ENCODE measurements around the gene FAM53B.

Gene FAM53B

GRCh38 chr10:124665091-124665490 lies 79.1 kb downstream of the FAM53B start:
- Histone ChIP-seq H3K36me3 (replicated peaks in 1 of 2; ENCODE audit: control insufficient read depth in 2 of 2, insufficient read depth in 2 of 2, low read length in 2 of 2) (peaks cover 13 to 63% of the 10 kb centered on the region in 2 donors), H2AK5ac (ENCODE audit: low read depth, low read length) (no peak overlapping the region), H3K18ac (ENCODE audit: low read length) (no peak overlapping the region), H3K79me1 (ENCODE audit: low read depth, low read length) (peaks cover 18% of the 10 kb centered on the region), H2AFZ (ENCODE audit: low read length) (no peak overlapping the region), H4K8ac (ENCODE audit: low read depth, low read length) (no peak overlapping the region), H3K27me3 (ENCODE audit: control insufficient read depth in 3 of 3, insufficient read depth in 3 of 3, low read depth in 1 of 3, low read length in 3 of 3) (no peaks in the 10 kb centered on the region), H2BK12ac (ENCODE audit: low read length) (no peak overlapping the region), H3K4me3 (ENCODE audit: low read length in 2 of 2) (no peak overlapping the region), H2BK5ac (ENCODE audit: low read length) (no peak overlapping the region), H3K9me3 (replicated peaks in 1 of 2; ENCODE audit: control insufficient read depth in 2 of 2, insufficient read depth in 1 of 2, low read depth in 1 of 2, low read length in 2 of 2) (no peaks in the 10 kb centered on the region), H2BK15ac (ENCODE audit: low read length) (no peak overlapping the region), H3K4me1 (ENCODE audit: control insufficient read depth in 2 of 2, insufficient read depth in 1 of 2, low read depth in 1 of 2, low read length in 2 of 2) (peaks cover 0 to 9% of the 10 kb centered on the region in 2 donors), H3K23ac (ENCODE audit: low read depth, low read length, poor library complexity) (no peak overlapping the region), H3K4me2 (ENCODE audit: insufficient read depth, low read length, poor library complexity, severe bottlenecking) (no peak overlapping the region), H2BK120ac (ENCODE audit: low read depth, low read length) (no peak overlapping the region), H3K4ac (ENCODE audit: low read length) (no peak overlapping the region), H4K91ac (ENCODE audit: low read depth, low read length, poor library complexity) (no peak overlapping the region), H3K14ac (ENCODE audit: low read length) (no peak overlapping the region), H3K27ac (replicated peaks; ENCODE audit: low read length) (no peak overlapping the region), H3K9ac (ENCODE audit: low read depth, low read length, poor library complexity) (no peak overlapping the region)
- DNase-seq (ENCODE audit: low spot score): no peak
- no CpG with 5 or more reads among the region's 2 CpGs for WGBS, 2 donors (ENCODE audit: extremely low coverage in 2 of 2, insufficient read length in 2 of 2, insufficient replicate concordance in 1 of 2)

GRCh38 chr10:124663766-124664360 lies 80.3 kb downstream of the FAM53B start:
- Histone ChIP-seq H2AFZ (ENCODE audit: low read length) (no peak overlapping the region), H3K4me2 (ENCODE audit: insufficient read depth, low read length, poor library complexity, severe bottlenecking) (no peak overlapping the region), H2BK12ac (ENCODE audit: low read length) (no peak overlapping the region), H3K9me3 (replicated peaks in 1 of 2; ENCODE audit: control insufficient read depth in 2 of 2, insufficient read depth in 1 of 2, low read depth in 1 of 2, low read length in 2 of 2) (no peaks in the 10 kb centered on the region), H3K79me1 (ENCODE audit: low read depth, low read length) (peaks cover 11% of the 10 kb centered on the region), H3K18ac (ENCODE audit: low read length) (peak overlapping the region; percentile 46), H3K14ac (ENCODE audit: low read length) (no peak overlapping the region), H3K4me3 (ENCODE audit: low read length in 2 of 2) (no peak overlapping the region), H4K91ac (ENCODE audit: low read depth, low read length, poor library complexity) (no peak overlapping the region), H2BK120ac (ENCODE audit: low read depth, low read length) (no peak overlapping the region), H2AK5ac (ENCODE audit: low read depth, low read length) (no peak overlapping the region), H4K8ac (ENCODE audit: low read depth, low read length) (no peak overlapping the region), H3K27ac (replicated peaks; ENCODE audit: low read length) (no peak overlapping the region), H2BK5ac (ENCODE audit: low read length) (no peak overlapping the region), H3K27me3 (ENCODE audit: control insufficient read depth in 3 of 3, insufficient read depth in 3 of 3, low read depth in 1 of 3, low read length in 3 of 3) (no peaks in the 10 kb centered on the region), H3K4ac (ENCODE audit: low read length) (no peak overlapping the region), H3K9ac (ENCODE audit: low read depth, low read length, poor library complexity) (no peak overlapping the region), H2BK15ac (ENCODE audit: low read length) (no peak overlapping the region), H3K36me3 (replicated peaks in 1 of 2; ENCODE audit: control insufficient read depth in 2 of 2, insufficient read depth in 2 of 2, low read length in 2 of 2) (peaks cover 13 to 56% of the 10 kb centered on the region in 2 donors), H3K23ac (ENCODE audit: low read depth, low read length, poor library complexity) (peak overlapping the region; percentile 23), H3K4me1 (ENCODE audit: control insufficient read depth in 2 of 2, insufficient read depth in 1 of 2, low read depth in 1 of 2, low read length in 2 of 2) (peaks cover 0 to 9% of the 10 kb centered on the region in 2 donors)
- DNase-seq (ENCODE audit: low spot score): no peak
- WGBS, 2 donors (ENCODE audit: extremely low coverage in 2 of 2, insufficient read length in 2 of 2, insufficient replicate concordance in 1 of 2): no CpG with 5 or more reads among the region's 11 CpGs

GRCh38 chr10:124663228-124663627 lies 81.0 kb downstream of the FAM53B start:
- Histone ChIP-seq H3K18ac (ENCODE audit: low read length) (no peak overlapping the region), H3K14ac (ENCODE audit: low read length) (no peak overlapping the region), H4K91ac (ENCODE audit: low read depth, low read length, poor library complexity) (no peak overlapping the region), H3K36me3 (replicated peaks in 1 of 2; ENCODE audit: control insufficient read depth in 2 of 2, insufficient read depth in 2 of 2, low read length in 2 of 2) (peaks cover 11 to 56% of the 10 kb centered on the region in 2 donors), H3K23ac (ENCODE audit: low read depth, low read length, poor library complexity) (no peak overlapping the region), H3K27ac (replicated peaks; ENCODE audit: low read length) (no peak overlapping the region), H2BK12ac (ENCODE audit: low read length) (no peak overlapping the region), H2AK5ac (ENCODE audit: low read depth, low read length) (no peak overlapping the region), H3K79me1 (ENCODE audit: low read depth, low read length) (peaks cover 11% of the 10 kb centered on the region), H3K9ac (ENCODE audit: low read depth, low read length, poor library complexity) (no peak overlapping the region), H2AFZ (ENCODE audit: low read length) (no peak overlapping the region), H3K4ac (ENCODE audit: low read length) (no peak overlapping the region), H4K8ac (ENCODE audit: low read depth, low read length) (no peak overlapping the region), H3K4me3 (ENCODE audit: low read length in 2 of 2) (no peak overlapping the region), H2BK15ac (ENCODE audit: low read length) (no peak overlapping the region), H3K4me2 (ENCODE audit: insufficient read depth, low read length, poor library complexity, severe bottlenecking) (no peak overlapping the region), H3K27me3 (ENCODE audit: control insufficient read depth in 3 of 3, insufficient read depth in 3 of 3, low read depth in 1 of 3, low read length in 3 of 3) (no peaks in the 10 kb centered on the region), H3K4me1 (ENCODE audit: control insufficient read depth in 2 of 2, insufficient read depth in 1 of 2, low read depth in 1 of 2, low read length in 2 of 2) (peaks cover 0 to 7% of the 10 kb centered on the region in 2 donors), H2BK5ac (ENCODE audit: low read length) (no peak overlapping the region), H2BK120ac (ENCODE audit: low read depth, low read length) (no peak overlapping the region), H3K9me3 (replicated peaks in 1 of 2; ENCODE audit: control insufficient read depth in 2 of 2, insufficient read depth in 1 of 2, low read depth in 1 of 2, low read length in 2 of 2) (no peaks in the 10 kb centered on the region)
- WGBS, 2 donors (ENCODE audit: extremely low coverage in 2 of 2, insufficient read length in 2 of 2, insufficient replicate concordance in 1 of 2): no CpG with 5 or more reads among the region's 8 CpGs
- no peak for DNase-seq (ENCODE audit: low spot score)

GRCh38 chr10:124661660-124662180 lies 82.5 kb downstream of the FAM53B start:
- Histone ChIP-seq H3K27ac (replicated peaks; ENCODE audit: low read length) (no peak overlapping the region), H3K14ac (ENCODE audit: low read length) (no peak overlapping the region), H2BK15ac (ENCODE audit: low read length) (no peak overlapping the region), H2BK5ac (ENCODE audit: low read length) (no peak overlapping the region), H3K9me3 (replicated peaks in 1 of 2; ENCODE audit: control insufficient read depth in 2 of 2, insufficient read depth in 1 of 2, low read depth in 1 of 2, low read length in 2 of 2) (no peaks in the 10 kb centered on the region), H2BK120ac (ENCODE audit: low read depth, low read length) (no peak overlapping the region), H3K9ac (ENCODE audit: low read depth, low read length, poor library complexity) (no peak overlapping the region), H3K18ac (ENCODE audit: low read length) (no peak overlapping the region), H3K23ac (ENCODE audit: low read depth, low read length, poor library complexity) (no peak overlapping the region), H2BK12ac (ENCODE audit: low read length) (no peak overlapping the region), H3K36me3 (replicated peaks in 1 of 2; ENCODE audit: control insufficient read depth in 2 of 2, insufficient read depth in 2 of 2, low read length in 2 of 2) (peaks cover 11 to 46% of the 10 kb centered on the region in 2 donors), H2AFZ (ENCODE audit: low read length) (no peak overlapping the region), H3K4me3 (ENCODE audit: low read length in 2 of 2) (no peak overlapping the region), H3K4me1 (ENCODE audit: control insufficient read depth in 2 of 2, insufficient read depth in 1 of 2, low read depth in 1 of 2, low read length in 2 of 2) (peaks cover 0 to 1% of the 10 kb centered on the region in 2 donors), H2AK5ac (ENCODE audit: low read depth, low read length) (no peak overlapping the region), H4K91ac (ENCODE audit: low read depth, low read length, poor library complexity) (no peak overlapping the region), H3K27me3 (ENCODE audit: control insufficient read depth in 3 of 3, insufficient read depth in 3 of 3, low read depth in 1 of 3, low read length in 3 of 3) (no peaks in the 10 kb centered on the region), H3K79me1 (ENCODE audit: low read depth, low read length) (peaks cover 11% of the 10 kb centered on the region), H4K8ac (ENCODE audit: low read depth, low read length) (no peak overlapping the region), H3K4ac (ENCODE audit: low read length) (no peak overlapping the region), H3K4me2 (ENCODE audit: insufficient read depth, low read length, poor library complexity, severe bottlenecking) (no peak overlapping the region)
- no peak for DNase-seq (ENCODE audit: low spot score)
- no CpG with 5 or more reads among the region's 9 CpGs for WGBS, 2 donors (ENCODE audit: extremely low coverage in 2 of 2, insufficient read length in 2 of 2, insufficient replicate concordance in 1 of 2)

All from neuronal stem cell (in vitro differentiated cells).